Mesodermal cell (in vitro differentiated cells): ENCODE measurements around the gene IGSF3.
"Not testable (repeated sequence)": the region's sequence is repeated elsewhere in the genome, so short reads cannot be mapped to it uniquely, and the experiment has no call there.

ENCODE experiments used
- H3K27ac ChIP-seq: 2 replicates; pipeline ENCODE4 v1.7.0; 2013; ENCODE audit warnings: mild to moderate bottlenecking, low read depth, low read length, moderate library complexity; ENCODE audit not compliant: severe bottlenecking
- H3K36me3 ChIP-seq: 2 replicates; pipeline ENCODE4 v1.7.1; 2013; ENCODE audit warnings: mild to moderate bottlenecking, low read length, moderate library complexity; ENCODE audit not compliant: control insufficient read depth, insufficient read depth
- H3K4me1 ChIP-seq: one replicate; pipeline ENCODE4 v1.7.1; 2013; ENCODE audit warnings: mild to moderate bottlenecking, low read length; ENCODE audit not compliant: insufficient read depth, control insufficient read depth, poor library complexity, severe bottlenecking
- H3K4me3 ChIP-seq: 2 replicates; pipeline ENCODE4 v1.7.0; 2013; ENCODE audit warnings: low read length, control low read depth, mild to moderate bottlenecking; ENCODE audit not compliant: insufficient read depth, poor library complexity, severe bottlenecking; ENCODE audit errors: extremely low read depth
- H3K9me3 ChIP-seq: 2 replicates; pipeline ENCODE4 v1.7.1; 2013; ENCODE audit warnings: mild to moderate bottlenecking, low read length, moderate library complexity; ENCODE audit not compliant: control insufficient read depth
- WGBS, 2 experiments: methylation state at CpG; one replicate each; pipeline ENCODE4 v1.1.5; 2013; ENCODE audit warnings: missing lambda C conversion rate in 2 of 2; ENCODE audit not compliant: insufficient coverage in 2 of 2; 5-methylcytosine and 5-hydroxymethylcytosine counted together

Gene IGSF3

DNA sequence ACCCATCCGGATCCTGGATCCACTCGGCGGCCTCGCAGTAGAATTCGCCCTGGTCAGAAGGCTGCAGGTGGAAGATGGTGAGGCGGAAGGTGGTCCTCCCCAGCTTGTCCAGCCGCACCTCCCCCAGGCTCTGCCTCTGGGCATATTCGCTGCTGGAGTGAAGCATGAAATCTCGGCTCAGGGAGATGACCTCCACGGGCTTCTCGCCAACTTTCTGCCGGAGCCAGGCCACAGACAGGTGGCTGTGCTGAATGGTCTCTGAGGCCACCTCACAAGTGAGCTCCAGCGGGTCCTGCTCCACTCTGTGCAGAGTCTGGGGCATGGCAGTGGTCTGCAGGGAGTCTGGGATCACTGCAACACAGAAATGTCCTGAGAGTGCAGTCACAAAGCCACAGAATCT lies 53.7 kb downstream of the IGSF3 start:
- not testable (repeated sequence) for H3K9me3 ChIP-seq, H3K4me1 ChIP-seq, H3K36me3 ChIP-seq, H3K4me3 ChIP-seq, H3K27ac ChIP-seq
- 96 to 100% methylated on average over 6 to 9 of the region's 13 CpGs for WGBS, 2 experiments

GRCh38 chr1:116609801-116610371 lies 57.6 kb downstream of the IGSF3 start:
- WGBS, 2 experiments, result 83 to 90% methylated on average over 1 to 6 of the region's 6 CpGs
- not testable (repeated sequence) for H3K36me3 ChIP-seq, H3K4me1 ChIP-seq, H3K4me3 ChIP-seq, H3K9me3 ChIP-seq, H3K27ac ChIP-seq

GRCh38 chr1:116608841-116609240 lies 58.7 kb downstream of the IGSF3 start:
- not testable (repeated sequence) for H3K9me3 ChIP-seq, H3K36me3 ChIP-seq, H3K27ac ChIP-seq, H3K4me3 ChIP-seq, H3K4me1 ChIP-seq
- no CpG with 5 or more reads among the region's 2 CpGs for WGBS, 2 experiments

- not testable (repeated sequence) for H3K9me3 ChIP-seq, H3K27ac ChIP-seq, H3K36me3 ChIP-seq, H3K4me1 ChIP-seq, H3K4me3 ChIP-seq
- 83 to 92% methylated on average over 1 to 2 of the region's 12 CpGs for WGBS, 2 experiments
Observed at GRCh38 chr1:116608151-116608550, 59.4 kb downstream of the IGSF3 start.

DNA sequence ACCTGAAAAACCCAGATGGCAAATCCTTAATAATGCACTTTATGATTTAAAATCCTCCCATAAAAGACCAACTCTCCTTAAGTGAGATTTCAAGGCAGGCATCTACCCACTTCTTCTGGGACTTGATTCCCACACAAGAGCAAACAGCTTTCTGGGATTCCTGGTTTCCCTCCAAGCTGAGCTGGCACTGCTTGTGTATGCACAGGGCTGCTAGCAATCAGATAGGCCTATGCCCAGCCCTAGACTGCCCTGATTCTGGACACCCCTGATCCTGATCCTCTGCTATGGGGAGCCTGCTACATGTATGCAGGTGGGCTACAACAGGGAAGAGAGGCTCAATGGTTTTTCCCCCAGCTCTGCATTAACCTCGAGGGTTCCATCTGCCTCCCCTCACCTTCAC lies 60.1 kb downstream of the IGSF3 start:
- not testable (repeated sequence) for H3K36me3 ChIP-seq, H3K4me3 ChIP-seq, H3K4me1 ChIP-seq, H3K27ac ChIP-seq, H3K9me3 ChIP-seq
- 80% methylated on average over 1 of the region's 1 CpG; no CpG with 5 or more reads in 1 of the 2 experiments for WGBS, 2 experiments

GRCh38 chr1:116606067-116606466 lies 61.5 kb downstream of the IGSF3 start:
- H3K27ac ChIP-seq, result not testable (repeated sequence)

DNA sequence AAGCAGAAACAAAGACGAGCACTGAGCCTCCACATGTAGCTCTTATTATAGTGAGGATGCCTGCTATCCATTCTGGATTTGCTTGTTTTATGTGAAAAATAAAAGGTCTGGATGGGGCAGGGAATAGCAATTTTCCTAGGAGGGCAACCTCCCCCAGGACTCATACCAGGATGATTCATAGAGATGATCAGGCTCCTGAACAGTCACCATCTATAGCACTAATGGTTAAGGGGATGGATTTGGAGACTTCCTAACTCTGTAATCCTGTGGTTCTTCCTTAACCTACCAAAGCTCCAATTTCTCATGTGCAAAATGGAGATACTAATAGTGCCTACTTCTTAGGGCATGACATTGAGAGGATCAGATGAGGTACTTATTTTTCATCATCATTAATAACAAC lies 62.2 kb downstream of the IGSF3 start:
- no peak overlapping the region for H3K4me3 ChIP-seq
- no peak overlapping the region for H3K27ac ChIP-seq
- H3K4me1 ChIP-seq, result no peaks in the 10 kb centered on the region
- no peaks in the 10 kb centered on the region for H3K36me3 ChIP-seq
- no CpG with 5 or more reads among the region's 1 CpG for WGBS, 2 experiments
- H3K9me3 ChIP-seq, result no peaks in the 10 kb centered on the region

More at GRCh38 chr1:116606067-116606466, 61.5 kb downstream of the IGSF3 start:
- H3K9me3 ChIP-seq, H3K36me3 ChIP-seq, H3K4me1 ChIP-seq, H3K4me3 ChIP-seq: not testable (repeated sequence)
- 94 to 100% methylated on average over 2 of the region's 8 CpGs for WGBS, 2 experiments

- not testable (repeated sequence) for H3K36me3 ChIP-seq, H3K27ac ChIP-seq, H3K4me1 ChIP-seq, H3K9me3 ChIP-seq, H3K4me3 ChIP-seq
- 90 to 93% methylated on average over 2 of the region's 6 CpGs for WGBS, 2 experiments
Observed at GRCh38 chr1:116604408-116604807, 63.1 kb downstream of the IGSF3 start.

GRCh38 chr1:116603646-116604045 lies 63.9 kb downstream of the IGSF3 start:
- not testable (repeated sequence) for H3K4me1 ChIP-seq, H3K4me3 ChIP-seq, H3K36me3 ChIP-seq, H3K9me3 ChIP-seq, H3K27ac ChIP-seq
- WGBS, 2 experiments, result 86 to 87% methylated on average over 5 to 6 of the region's 21 CpGs

DNA sequence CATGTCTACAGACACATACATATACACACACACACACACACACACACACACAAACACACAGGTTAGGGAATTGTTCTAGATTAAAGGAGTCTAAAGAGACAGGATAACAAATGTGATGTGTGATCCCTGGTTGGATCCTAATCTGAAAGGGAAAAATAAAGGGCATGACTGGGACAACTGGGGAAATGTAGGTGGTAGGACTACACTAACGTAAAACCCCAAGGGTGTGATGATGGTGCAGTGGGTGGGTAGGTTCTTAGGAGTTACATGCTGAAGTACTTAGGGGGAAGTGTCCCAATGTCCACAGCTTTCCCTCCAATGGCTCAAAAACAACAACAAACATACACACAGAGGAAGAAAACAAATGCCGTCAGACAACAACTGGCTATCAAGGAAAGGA lies 68.2 kb downstream of the IGSF3 start:
- not testable (repeated sequence) for H3K4me3 ChIP-seq, H3K36me3 ChIP-seq, H3K27ac ChIP-seq, H3K9me3 ChIP-seq, H3K4me1 ChIP-seq
- 100% methylated on average over 1 of the region's 2 CpGs; no CpG with 5 or more reads in 1 of the 2 experiments for WGBS, 2 experiments

DNA sequence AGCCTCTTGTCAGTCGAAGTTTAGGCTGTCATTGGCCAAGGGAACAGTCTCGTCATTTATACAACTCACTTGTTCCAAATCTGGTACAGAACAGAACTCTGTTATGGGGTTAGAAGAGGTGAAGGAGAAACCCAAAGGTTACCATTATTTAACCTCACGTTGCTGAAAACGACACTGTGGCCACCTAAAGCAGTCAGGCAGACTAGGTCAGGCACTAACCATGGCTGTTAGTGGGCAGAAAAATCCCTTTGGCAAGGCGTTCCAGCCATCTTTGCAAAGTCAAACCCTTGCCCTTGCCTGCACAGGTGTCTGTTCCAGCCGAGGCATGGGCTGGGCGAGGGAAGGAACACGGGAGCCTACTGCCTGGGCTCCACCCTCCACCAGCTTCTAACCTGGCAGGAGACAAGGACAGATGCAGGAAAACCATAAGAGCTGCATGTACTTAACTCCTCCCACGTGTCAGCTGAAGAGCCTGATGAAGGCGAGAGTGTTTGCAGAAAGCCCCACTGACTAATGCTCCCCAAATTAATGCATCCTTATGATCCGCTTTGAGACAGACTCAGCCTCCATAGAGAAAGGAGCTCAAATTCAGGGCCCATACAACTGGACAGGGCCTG lies 69.0 kb downstream of the IGSF3 start:
- H3K4me1 ChIP-seq, H3K27ac ChIP-seq, H3K4me3 ChIP-seq, H3K36me3 ChIP-seq, H3K9me3 ChIP-seq: not testable (repeated sequence)
- WGBS, 2 experiments, result 91 to 93% methylated on average over 8 to 9 of the region's 11 CpGs
